ENCODE measurements around the gene DSTN.

- TF ChIP-seq CTCF (IDR thresholded peaks at IDR 0.05), result no peak
- no peak for TF ChIP-seq POLR2A (IDR thresholded peaks at IDR 0.05)
These were observed 24.0 kb downstream of the DSTN start for GRCh38 chr20:17593902-17594301.

All from tibial nerve (tissue), 3 donors.